Measurements from ENCODE around the gene HEPH. TPM values are rescaled to one million over a fixed set of nuclear protein-coding genes. Genes with fewer than 3 reads are reported as not detected.

The HEPH gene
- 1.5 and 109 TPM in 2 replicates for total RNA-seq

GRCh38 chrX:66163849-66164411, at the start of gene HEPH:
Gene HEPH (plus strand): TSS chrX:66164247. CDS start chrX:66170571, 6,324 bp downstream.

Other genes with a start within 250 kb of the HEPH start
- gene VSIG4, start 124.2 kb upstream of the HEPH start, total RNA-seq: not detected in 2 replicates

Measured in smooth muscle cell of the umbilical artery (primary cell).